ENCODE results near the gene RSL24D1.

Gene RSL24D1

GRCh38 chr15:55230953-55231352 lies 34.2 kb upstream of the RSL24D1 start:
- H3K79me2 ChIP-seq (ENCODE audit: insufficient read depth, low read length) = no peaks in the 10 kb centered on the region

GRCh38 chr15:55230051-55230670 lies 33.4 kb upstream of the RSL24D1 start:
- Histone ChIP-seq H3K4me3 (ENCODE audit: insufficient read depth, low read length, poor library complexity, severe bottlenecking) (no peak overlapping the region), H3K27me3 (ENCODE audit: low read length) (no peaks in the 10 kb centered on the region), H2AFZ (ENCODE audit: low read depth, low read length, severe bottlenecking) (no peak overlapping the region), H3K9ac (ENCODE audit: low read length) (no peak overlapping the region), H3K9me3 (ENCODE audit: insufficient read depth, low read length) (no peaks in the 10 kb centered on the region), H3K36me3 (ENCODE audit: low read length) (no peaks in the 10 kb centered on the region), H3K9me2 (replicated peaks; ENCODE audit: insufficient read depth, low read length) (no peaks in the 10 kb centered on the region), H3K79me2 (ENCODE audit: insufficient read depth, low read length) (no peaks in the 10 kb centered on the region), H3F3A (ENCODE audit: insufficient read depth) (no peaks in the 10 kb centered on the region), H4K20me1 (ENCODE audit: low read depth, low read length) (no peaks in the 10 kb centered on the region), H3K4me2 (ENCODE audit: low read depth, low read length, poor library complexity, severe bottlenecking) (no peak overlapping the region), H3K27ac (ENCODE audit: low read depth, low read length) (no peak overlapping the region)
- TF ChIP-seq EZH2phosphoT487 (conservative IDR thresholded peaks at IDR 0.05; ENCODE audit: low read length) (no peak), CTCF (IDR thresholded peaks at IDR 0.05; ENCODE audit: insufficient read depth, low read length, poor library complexity, severe bottlenecking) (no peak)

More at GRCh38 chr15:55230953-55231352, 34.2 kb upstream of the RSL24D1 start:
- Histone ChIP-seq H3K4me2 (ENCODE audit: low read depth, low read length, poor library complexity, severe bottlenecking) (no peak overlapping the region), H3K36me3 (ENCODE audit: low read length) (no peaks in the 10 kb centered on the region), H3K27ac (ENCODE audit: low read depth, low read length) (no peak overlapping the region), H3K27me3 (ENCODE audit: low read length) (no peaks in the 10 kb centered on the region), H3K9me2 (replicated peaks; ENCODE audit: insufficient read depth, low read length) (no peaks in the 10 kb centered on the region), H3K9me3 (ENCODE audit: insufficient read depth, low read length) (no peaks in the 10 kb centered on the region), H3F3A (ENCODE audit: insufficient read depth) (no peaks in the 10 kb centered on the region), H2AFZ (ENCODE audit: low read depth, low read length, severe bottlenecking) (no peak overlapping the region), H4K20me1 (ENCODE audit: low read depth, low read length) (no peaks in the 10 kb centered on the region), H3K9ac (ENCODE audit: low read length) (no peak overlapping the region), H3K4me3 (ENCODE audit: insufficient read depth, low read length, poor library complexity, severe bottlenecking) (no peak overlapping the region)
- TF ChIP-seq EZH2phosphoT487 (conservative IDR thresholded peaks at IDR 0.05; ENCODE audit: low read length) (no peak), CTCF (IDR thresholded peaks at IDR 0.05; ENCODE audit: insufficient read depth, low read length, poor library complexity, severe bottlenecking) (no peak)

- Histone ChIP-seq H3K27ac (ENCODE audit: low read depth, low read length) (no peak overlapping the region), H3K9me2 (replicated peaks; ENCODE audit: insufficient read depth, low read length) (no peaks in the 10 kb centered on the region), H4K20me1 (ENCODE audit: low read depth, low read length) (no peaks in the 10 kb centered on the region), H3K4me2 (ENCODE audit: low read depth, low read length, poor library complexity, severe bottlenecking) (no peak overlapping the region), H3K4me3 (ENCODE audit: insufficient read depth, low read length, poor library complexity, severe bottlenecking) (no peak overlapping the region), H3K27me3 (ENCODE audit: low read length) (no peaks in the 10 kb centered on the region), H3K9ac (ENCODE audit: low read length) (no peak overlapping the region), H3K79me2 (ENCODE audit: insufficient read depth, low read length) (no peaks in the 10 kb centered on the region), H2AFZ (ENCODE audit: low read depth, low read length, severe bottlenecking) (no peak overlapping the region), H3F3A (ENCODE audit: insufficient read depth) (no peaks in the 10 kb centered on the region), H3K9me3 (ENCODE audit: insufficient read depth, low read length) (no peaks in the 10 kb centered on the region), H3K36me3 (ENCODE audit: low read length) (no peaks in the 10 kb centered on the region)
- TF ChIP-seq EZH2phosphoT487 (conservative IDR thresholded peaks at IDR 0.05; ENCODE audit: low read length) (no peak), CTCF (IDR thresholded peaks at IDR 0.05; ENCODE audit: insufficient read depth, low read length, poor library complexity, severe bottlenecking) (no peak)
These were observed 29.4 kb upstream of the RSL24D1 start for GRCh38 chr15:55226127-55226526.
